ENCODE measurements around the gene SLC12A7.

SLC12A7 gene

GRCh38 chr5:1061916-1062315, 49.9 kb downstream of the SLC12A7 start:
- TF ChIP-seq FOXP2 (optimal IDR thresholded peaks at IDR 0.05; ENCODE audit: borderline replicate concordance, extremely low read depth, extremely low read length, insufficient read depth) (no peak), REST (IDR thresholded peaks at IDR 0.05; ENCODE audit: insufficient read depth in 1 of 2, low read depth in 2 of 2, low read length in 2 of 2) (no peak), POLR2AphosphoS5 (IDR thresholded peaks at IDR 0.05; ENCODE audit: low read depth, low read length) (no peak), TAF1 (IDR thresholded peaks at IDR 0.05; ENCODE audit: borderline replicate concordance, insufficient read depth, low read length) (no peak), SIN3A (IDR thresholded peaks at IDR 0.05; ENCODE audit: borderline replicate concordance, insufficient read depth, low read length) (no peak)

- TF ChIP-seq REST (IDR thresholded peaks at IDR 0.05; ENCODE audit: insufficient read depth in 1 of 2, low read depth in 2 of 2, low read length in 2 of 2) (no peak), SIN3A (IDR thresholded peaks at IDR 0.05; ENCODE audit: borderline replicate concordance, insufficient read depth, low read length) (no peak), TAF1 (IDR thresholded peaks at IDR 0.05; ENCODE audit: borderline replicate concordance, insufficient read depth, low read length) (no peak), POLR2AphosphoS5 (IDR thresholded peaks at IDR 0.05; ENCODE audit: low read depth, low read length) (no peak), FOXP2 (optimal IDR thresholded peaks at IDR 0.05; ENCODE audit: borderline replicate concordance, extremely low read depth, extremely low read length, insufficient read depth) (no peak)
Observed at GRCh38 chr5:1060535-1060981, 51.3 kb downstream of the SLC12A7 start.

DNA sequence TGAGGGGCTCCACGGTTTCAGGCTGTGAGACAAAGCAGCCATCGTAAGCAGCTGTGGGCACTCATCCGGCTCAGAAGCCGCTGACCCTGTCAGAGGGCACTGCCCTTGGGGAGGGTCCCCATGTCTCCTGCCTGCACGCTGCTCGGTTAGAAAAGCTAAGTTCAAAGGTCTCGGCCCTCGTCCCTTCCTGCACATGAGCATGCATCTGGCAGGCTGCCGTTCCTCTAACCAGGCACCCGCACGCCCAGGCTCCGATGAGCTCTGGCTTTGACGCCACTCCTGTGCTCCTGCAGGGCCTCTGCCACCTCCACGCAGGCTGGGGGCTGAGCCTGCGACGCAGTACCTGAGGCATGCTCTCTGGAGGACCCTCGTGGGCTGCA, 52.0 kb downstream of the SLC12A7 start:
- TF ChIP-seq TAF1 (IDR thresholded peaks at IDR 0.05; ENCODE audit: borderline replicate concordance, insufficient read depth, low read length) = no peak
- no peak for TF ChIP-seq FOXP2 (optimal IDR thresholded peaks at IDR 0.05; ENCODE audit: borderline replicate concordance, extremely low read depth, extremely low read length, insufficient read depth)
- no peak for TF ChIP-seq REST (IDR thresholded peaks at IDR 0.05; ENCODE audit: insufficient read depth in 1 of 2, low read depth in 2 of 2, low read length in 2 of 2)
- TF ChIP-seq SIN3A (IDR thresholded peaks at IDR 0.05; ENCODE audit: borderline replicate concordance, insufficient read depth, low read length) = no peak
- TF ChIP-seq POLR2AphosphoS5 (IDR thresholded peaks at IDR 0.05; ENCODE audit: low read depth, low read length) = no peak

DNA sequence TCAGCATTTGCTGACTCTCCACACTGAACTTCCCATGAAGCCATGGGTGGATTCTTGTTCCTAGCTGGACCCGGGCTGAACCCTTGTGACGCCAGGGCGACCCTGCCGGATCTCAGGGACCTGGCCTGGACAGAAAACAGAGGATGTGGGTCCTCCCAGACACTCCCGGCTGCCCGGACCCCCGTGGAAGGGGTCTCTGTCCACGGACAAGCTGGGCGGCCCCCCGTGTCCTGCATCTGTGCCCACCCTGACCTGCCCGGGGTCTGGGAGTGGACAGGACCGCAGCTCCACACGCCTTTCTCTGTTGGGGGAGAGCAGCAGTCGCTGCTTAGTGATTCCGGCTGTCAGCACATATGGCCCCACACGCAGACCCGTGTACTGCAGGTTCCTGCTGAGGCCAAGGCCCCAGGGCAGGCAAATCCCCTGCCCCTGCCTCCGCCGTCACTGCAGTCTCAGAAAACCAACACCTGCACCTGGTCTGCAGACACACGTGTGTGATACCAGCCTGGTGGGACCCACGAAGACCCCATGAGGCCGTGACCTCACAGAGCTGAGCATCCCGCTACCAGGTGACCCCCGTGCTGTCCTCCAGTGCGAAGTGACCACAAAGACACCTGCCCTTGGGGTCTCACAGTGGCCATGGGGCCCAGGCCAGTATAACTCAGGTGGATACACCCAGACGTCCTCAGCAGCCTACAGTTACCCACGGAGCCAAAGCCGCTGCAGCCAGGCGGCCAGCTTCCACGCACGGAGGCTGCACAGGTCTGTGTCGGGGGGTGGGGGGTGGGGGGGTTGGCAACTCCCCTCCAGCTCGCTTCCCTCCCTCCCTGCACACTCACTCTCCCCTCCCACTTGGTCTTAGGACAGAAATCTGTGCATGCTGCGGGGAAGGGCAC, 52.6 kb downstream of the SLC12A7 start:
- TF ChIP-seq REST (IDR thresholded peaks at IDR 0.05; ENCODE audit: insufficient read depth in 1 of 2, low read depth in 2 of 2, low read length in 2 of 2) (no peak), POLR2AphosphoS5 (IDR thresholded peaks at IDR 0.05; ENCODE audit: low read depth, low read length) (no peak), TAF1 (IDR thresholded peaks at IDR 0.05; ENCODE audit: borderline replicate concordance, insufficient read depth, low read length) (no peak), FOXP2 (optimal IDR thresholded peaks at IDR 0.05; ENCODE audit: borderline replicate concordance, extremely low read depth, extremely low read length, insufficient read depth) (no peak), SIN3A (IDR thresholded peaks at IDR 0.05; ENCODE audit: borderline replicate concordance, insufficient read depth, low read length) (no peak)

All from PFSK-1 (cell line).